ENCODE measurements around the gene NCOA1.
"Not testable (repeated sequence)": the region's sequence is repeated elsewhere in the genome, so short reads cannot be mapped to it uniquely, and the experiment has no call there.

Gene NCOA1

DNA sequence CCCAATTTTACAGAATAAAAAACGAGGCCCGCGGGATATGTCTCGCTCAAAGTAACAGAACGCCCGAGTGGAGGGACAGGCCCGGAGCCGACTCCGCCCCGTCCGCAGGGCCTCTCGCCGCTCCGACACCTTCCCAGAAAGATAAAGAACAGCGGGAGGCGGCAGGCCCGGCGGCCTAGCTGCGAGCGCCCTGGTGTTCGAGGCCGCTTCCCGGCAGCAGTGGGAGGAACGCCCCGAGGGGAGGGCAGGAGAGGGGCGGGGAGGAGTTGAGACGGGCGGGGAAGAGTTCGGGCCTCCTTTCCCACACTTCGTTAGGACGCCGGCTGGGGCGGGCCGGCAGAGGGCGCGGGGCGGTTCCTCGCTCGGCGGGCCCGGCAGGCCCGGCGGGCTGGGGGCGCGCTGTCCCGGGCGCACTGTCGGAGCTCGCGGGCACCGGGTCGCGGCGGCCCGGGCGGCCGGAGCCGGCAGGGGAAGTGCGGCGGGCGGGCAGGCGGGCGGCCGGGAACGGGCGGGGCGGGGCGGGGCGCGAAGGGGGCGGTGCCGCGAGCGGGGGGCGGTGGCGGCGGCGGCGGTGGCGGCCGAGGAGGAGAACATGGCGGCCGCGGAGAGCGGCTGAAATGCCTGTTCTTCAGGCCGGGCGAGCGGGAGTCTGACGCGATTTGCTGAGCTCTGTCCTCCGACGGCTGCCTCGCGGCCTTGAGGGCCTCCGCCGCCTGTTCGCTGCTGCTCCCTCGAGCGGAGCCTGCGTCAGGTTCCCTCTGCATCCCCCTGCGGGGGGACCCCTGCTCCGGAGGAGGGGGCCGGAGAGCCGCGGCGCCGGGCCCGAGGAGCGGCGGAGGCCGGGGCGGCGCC lies at the start of gene NCOA1:
NCOA1 (plus strand) TSS at position 565 of the 852 bp plus-strand sequence. CDS start 167,424 bp downstream, outside the sequence.
- DNase-seq (ENCODE audit: low read depth): peak; percentile 78

DNA sequence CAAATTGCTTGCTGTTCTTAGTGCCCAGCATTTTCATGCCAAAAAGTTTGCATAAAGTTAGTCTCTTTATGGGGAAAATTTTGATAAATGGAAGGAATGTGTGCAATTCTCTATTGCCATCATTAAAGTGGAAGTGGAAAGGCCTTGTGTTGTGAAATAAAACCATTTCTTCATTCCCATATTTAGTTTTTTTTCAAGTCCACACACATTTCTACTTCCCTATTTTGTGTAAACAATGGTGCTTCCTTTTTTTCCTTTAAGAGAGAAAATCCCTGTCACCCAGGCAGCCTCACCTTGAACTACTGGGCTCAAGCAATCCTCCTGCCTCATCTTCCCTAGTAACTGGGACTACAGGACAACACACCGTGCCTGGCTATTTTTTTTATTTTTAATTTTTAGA lies 42.3 kb upstream of the NCOA1 start:
- no peak for DNase-seq (ENCODE audit: low read depth)

DNA sequence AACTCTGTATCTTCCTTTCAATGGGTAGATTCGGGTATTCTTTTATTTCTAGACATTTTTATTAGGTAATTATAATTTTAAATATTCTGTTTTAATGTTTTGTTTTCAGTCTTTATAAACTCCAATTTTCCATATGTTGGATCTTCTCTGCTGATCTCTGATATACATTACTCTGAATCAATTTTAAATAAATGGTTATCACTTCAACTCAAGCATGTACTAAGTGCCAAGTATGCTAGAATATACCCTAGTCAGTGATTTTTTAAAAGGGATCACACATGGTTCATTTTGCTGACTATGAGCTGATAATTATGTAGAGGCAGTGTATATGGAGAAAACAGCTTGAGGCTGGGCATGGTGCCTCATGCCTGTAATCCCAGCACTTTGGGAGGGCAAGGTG lies 41.7 kb upstream of the NCOA1 start:
- no peak for DNase-seq (ENCODE audit: low read depth)

DNA sequence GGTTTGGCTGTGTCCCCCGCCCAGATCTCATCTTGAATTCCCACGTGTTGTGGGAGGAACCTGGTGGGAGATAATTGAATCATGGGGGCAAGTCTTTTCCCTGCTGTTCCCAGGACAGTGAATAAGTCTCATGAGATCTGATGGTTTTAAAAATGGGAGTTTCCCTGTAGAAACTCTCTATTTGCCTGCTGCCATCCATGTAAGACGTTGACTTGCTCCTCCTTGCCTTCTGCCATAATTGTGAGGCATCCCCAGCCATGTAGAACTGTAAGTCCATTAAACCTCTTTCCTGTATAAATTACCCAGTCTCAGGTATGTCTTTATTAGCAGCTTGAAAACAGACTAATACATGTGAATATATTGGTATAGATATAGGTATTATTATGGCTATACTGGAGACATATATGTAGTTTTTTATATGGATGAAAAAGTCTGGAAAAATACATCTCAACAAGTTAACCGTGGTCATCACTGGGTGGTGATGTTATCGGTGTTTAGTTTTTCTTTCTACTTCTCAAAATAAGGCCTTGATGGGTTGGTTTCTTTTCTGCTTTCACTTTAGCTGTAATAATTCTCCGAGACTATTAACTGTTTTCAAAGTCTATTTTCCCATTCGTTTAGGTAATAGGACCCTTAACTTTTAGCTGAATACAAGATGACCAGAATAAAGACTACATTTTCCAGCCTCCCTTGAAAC lies 39.1 kb upstream of the NCOA1 start:
- DNase-seq (ENCODE audit: low read depth): no peak

DNA sequence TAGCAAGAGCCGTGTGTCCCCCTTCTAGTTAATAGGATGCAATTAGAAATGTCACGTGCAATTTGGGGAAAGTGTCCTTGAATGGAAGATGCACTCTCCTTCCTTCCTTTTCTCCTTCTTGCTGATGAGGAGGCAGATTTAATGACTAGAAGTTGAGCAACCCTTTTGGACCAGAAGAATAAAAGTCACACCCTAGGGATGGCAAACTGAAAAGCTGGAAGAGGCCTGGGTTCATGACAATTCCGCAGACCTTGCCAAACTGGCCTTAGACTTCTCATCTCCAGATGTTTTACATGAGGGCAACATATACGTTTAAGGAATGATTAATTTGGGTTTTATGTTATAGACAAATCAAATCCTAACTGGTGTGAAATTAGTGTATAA lies 38.6 kb upstream of the NCOA1 start:
- no peak for DNase-seq (ENCODE audit: low read depth)

DNA sequence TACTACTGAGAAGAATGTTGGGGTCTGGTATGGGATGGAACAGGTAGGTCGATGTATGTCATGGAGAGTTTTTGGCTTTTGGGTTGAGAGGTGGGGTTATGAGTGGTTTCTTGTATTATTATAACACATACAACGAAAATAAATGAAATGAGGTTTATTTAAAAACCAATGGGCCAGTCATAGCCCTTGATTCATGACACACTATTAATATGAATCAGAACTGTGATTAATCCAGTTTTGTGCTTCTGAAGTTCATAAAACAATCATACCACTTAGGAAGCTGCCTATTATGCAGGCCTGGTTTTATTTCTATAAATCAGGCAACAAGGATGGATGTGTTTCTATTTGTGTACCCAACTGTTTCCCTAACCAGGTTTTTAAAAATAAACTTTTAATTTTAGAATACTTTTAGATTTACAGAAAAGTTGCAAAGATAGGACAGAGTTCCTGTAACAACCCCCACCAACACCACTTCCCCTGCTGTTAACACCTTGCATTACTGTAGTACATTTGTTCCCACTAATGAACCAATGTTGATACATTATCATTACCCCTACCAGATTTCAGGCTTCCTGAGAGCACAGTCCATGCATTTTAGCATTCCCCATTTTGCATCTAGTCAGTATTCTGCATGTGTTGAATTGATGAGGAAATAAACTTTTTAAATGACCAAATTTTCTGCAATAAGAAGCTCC lies 37.5 kb upstream of the NCOA1 start:
- DNase-seq (ENCODE audit: low read depth): no peak

DNA sequence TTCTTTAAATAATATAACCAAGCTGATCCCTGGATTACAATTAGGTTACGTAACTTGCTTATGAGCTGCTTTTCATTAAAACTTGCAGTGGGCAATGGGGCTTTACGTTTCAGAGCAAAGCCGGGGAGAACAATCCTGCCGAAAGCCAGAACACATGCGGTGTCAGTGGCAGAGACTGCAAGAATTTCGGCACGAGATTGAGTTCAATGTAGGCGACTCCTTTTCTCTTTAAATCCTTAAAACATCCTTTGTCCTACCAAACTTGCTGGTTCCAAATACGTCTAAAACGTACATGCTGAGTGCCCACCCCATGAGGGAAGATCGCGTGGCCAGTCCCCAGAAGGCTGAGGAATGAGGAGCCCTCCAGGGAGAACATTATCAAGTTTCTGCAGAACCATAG lies 36.8 kb upstream of the NCOA1 start:
- DNase-seq (ENCODE audit: low read depth): no peak

DNA sequence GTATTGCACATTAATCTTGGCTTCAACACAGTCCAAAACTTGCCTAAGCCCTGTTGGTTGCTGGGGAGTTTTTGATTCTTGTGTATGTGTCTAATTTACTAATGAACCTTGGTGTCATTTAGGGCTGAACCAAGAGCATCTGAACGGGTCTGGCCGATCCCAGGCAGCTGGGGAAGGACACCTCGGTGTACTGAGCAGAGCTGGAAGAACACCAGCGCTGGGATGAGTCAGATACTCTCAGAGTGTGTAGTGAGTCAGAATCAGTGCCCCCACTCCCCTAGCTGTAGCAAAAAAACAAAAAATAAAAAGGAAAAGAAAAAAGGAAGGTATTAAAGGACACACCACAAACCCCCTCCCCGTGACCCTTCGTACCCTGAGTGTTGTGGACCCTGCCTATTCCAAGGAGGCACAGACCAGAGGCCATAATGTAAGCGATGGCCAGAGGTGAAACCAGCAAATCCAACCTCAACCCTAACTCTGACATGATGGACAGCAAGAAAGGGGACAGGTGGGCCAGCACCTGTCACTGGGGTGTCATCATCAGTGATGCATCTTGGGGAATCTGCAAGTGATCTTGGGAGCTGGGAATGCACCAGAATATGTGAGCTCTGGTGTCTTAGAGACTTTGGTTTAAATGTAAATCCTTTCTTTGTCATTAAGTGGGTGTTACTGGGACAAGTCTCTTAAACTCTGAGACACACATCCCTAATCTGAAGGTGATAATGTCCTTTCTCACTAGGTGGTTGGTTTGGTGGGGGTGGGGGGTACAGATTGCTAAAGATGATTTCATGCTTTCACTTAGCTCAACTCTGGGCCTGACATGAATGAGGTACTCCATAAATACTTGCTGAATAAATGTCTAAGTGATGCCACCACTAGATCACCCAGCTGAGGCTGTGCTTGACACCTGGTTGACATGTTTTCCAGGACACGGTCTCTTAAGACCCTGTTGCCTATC lies 34.2 kb upstream of the NCOA1 start:
- DNase-seq (ENCODE audit: low read depth): no peak

DNA sequence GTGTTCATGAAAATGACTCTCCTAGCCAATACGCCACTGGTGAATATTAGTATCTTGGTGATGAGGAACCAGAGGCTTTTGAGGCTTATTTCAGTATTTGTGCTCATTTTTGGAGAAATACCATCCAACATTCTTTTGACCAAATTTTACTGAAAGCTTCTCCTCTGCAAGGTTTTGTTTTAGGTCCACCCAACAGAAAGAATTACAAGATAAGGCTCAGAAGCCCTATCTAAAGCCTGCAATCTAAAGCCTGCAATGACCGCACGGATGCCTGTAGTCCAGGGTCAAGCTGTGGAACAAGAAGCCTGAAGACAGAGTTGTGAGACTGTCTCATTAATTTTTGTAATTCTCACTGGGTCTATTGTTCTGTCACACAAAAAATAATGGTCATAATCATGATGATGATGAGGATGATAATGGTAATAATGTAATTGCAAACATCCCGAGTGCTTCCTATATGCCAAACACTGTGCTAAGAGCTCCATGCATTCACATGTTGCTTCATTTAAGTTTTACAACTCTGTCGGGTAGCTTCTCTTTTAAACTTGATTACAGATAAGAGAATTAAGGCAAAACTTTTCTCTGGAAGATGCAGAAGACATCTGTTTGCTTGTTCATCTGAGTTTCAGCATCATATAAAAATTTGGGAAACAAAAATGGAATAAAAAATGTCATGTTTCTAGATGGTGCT lies 33.2 kb upstream of the NCOA1 start:
- no peak for DNase-seq (ENCODE audit: low read depth)

DNA sequence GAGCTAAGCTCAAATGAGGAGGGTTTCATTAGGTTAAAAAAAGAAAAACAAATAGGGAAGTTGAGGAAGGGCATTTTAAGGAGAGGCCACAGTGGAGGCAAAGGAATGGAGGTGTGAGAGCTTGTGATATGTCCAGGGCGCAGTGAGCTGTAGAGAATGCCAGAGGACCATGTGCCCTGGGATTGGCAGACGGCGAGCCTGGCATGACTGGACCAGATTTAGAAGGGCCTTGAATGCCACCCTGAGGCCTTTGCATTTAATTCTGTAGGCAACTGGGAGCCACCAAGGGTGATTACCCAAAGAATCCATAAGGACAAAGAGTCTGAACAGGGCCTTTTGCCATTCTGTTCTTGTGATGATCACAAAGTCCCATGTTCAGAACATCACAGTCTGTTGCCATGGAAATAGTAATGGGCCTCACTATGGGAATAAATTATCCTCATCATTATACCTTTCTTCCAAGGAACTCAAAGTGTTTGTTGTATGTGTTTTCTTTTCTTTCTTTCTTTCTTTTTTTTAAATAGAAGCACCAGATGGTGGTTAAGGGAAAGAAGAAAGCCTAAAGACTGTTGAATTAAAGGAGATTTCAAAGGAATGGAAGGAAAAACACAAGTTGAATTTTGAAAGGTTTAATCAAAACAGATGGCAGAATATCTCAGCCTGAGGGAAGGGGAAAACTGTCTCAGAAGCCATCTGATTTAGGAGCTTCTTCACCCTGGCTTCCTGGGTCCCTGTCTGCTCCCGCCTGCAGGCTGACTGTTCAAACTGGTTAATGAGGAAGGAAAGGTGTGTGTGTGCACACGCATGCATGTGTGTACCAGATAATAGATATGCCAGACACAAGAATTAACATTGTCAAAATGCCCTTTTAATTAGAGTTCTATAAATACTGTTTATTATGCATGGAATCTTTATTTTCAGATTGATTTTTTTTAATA lies 31.6 kb upstream of the NCOA1 start:
- no peak for DNase-seq (ENCODE audit: low read depth)

DNA sequence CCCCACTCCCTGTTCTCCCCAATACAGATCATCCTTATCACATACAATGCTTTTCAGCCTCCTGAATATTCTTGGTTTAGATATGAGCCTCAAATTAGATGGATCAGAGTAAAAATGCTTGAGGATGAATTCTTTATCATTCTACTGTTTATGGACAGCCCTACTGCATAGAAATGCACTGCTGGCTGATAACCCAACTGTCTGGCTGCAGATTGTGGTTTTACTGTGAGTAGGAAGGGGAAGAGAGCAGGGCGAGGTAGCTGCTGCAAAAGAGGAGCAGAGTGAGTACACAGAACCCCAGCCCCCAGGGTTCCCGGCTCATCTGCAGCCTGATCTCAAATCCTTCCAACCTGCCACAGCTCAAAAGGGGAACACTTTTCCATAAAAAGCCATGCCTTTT lies 29.4 kb upstream of the NCOA1 start:
- DNase-seq (ENCODE audit: low read depth): no peak

DNA sequence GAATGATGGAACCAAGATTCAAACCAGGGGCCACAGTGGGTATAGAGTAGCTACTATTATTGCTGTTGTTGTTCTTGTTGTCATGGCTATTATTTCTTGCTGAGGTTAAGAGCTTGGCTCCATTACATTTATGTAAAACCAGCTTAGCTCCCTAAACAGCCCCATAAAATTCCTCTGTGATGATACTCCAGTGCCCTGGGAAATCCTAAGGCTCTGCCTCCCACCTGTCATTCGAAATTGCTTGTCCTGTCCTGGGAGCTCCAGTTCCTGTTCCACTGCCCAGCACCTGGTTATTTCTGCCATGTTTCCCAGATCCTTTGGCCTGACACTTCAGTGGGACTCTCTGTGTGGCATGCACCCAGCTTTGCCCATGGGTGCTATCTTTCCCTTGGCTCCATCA lies 27.8 kb upstream of the NCOA1 start:
- no peak for DNase-seq (ENCODE audit: low read depth)

DNA sequence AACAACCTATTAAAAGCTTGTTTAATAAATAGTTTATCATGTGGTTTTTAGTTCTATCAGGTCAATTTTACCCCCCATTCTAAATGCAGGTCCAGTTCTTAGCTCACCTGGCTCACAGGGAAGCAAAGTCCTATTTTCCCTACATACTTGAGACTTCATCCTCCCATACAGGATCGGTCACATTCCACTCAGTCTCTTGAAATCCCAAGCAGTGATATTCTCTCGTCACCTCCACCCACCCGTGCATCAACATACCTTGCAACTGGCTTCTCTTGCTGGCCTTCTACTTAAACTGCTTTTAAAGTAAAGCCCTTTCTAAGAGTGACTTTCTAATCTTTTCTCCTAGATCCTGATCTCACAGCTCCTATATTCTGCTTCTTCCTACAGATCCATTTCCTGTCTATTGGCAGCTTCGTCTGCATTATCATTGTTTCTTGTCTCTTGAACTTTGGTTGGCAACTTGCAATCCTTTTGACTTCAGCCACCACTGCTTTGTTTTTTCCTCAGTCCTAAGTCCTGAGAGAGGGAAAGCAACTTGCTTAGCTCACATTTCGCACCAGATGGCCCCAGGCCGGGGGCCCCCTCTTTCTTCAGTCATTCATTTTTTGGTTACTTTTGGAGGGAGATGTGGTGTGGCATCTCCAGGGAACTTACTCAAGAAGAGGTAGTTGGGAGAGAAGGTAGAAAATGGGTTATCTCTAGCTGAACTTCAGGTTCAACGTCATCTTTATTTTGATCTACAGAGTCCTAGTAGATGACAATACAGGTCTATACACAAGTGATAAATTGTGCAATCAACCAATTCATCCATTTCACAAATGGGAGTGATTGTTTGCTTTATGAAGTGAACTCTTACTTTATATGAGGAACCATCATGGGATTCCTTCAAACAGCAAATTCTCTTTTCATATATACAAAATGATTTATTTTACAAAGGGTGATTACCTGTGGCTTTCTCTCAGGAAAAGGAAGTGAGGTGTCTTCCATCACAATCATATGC lies 23.9 kb upstream of the NCOA1 start:
- DNase-seq (ENCODE audit: low read depth): no peak

DNA sequence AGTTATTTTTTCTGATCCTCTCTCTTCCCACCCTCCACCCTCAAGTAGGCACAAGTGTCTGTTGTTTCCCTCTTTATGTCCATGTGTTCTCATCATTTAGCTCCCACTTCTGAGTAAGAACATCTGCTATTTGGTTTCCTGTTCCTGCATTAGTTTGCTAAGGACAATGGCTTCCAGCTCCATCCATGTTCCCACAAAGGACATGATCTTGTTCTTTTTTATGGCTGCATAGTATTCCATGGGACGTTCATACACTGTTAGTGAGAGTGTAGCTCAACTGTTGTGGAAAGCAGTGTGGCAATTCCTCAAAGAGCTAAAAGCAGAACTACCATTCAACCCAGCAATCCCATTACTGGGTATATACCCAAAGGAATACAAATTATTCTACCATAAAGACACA lies 22.6 kb upstream of the NCOA1 start:
- DNase-seq (ENCODE audit: low read depth): not testable (repeated sequence)

DNA sequence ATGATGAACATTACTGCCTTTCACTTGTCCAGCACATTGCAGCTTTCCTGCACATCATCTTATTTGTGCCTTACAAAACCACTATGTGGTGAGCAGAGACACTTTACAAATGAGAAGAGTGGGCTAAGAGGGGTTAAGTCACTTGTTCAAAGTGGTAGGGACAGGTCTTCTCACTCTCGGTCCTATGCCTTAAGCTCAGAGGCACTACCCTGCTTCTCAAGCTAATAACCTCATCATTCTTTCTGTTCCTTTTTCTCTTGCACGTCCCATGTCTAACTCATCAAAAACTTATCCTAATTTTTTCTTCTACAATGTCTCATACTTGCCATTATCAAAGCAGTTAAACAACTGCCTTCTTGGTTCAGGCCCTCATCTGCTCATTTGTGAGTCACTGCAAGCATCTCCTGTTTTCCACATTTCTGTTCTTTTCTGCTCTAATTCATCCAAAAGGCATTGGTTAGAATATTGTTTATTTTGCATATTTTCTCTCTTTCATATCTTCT lies 21.9 kb upstream of the NCOA1 start:
- no peak for DNase-seq (ENCODE audit: low read depth)

DNA sequence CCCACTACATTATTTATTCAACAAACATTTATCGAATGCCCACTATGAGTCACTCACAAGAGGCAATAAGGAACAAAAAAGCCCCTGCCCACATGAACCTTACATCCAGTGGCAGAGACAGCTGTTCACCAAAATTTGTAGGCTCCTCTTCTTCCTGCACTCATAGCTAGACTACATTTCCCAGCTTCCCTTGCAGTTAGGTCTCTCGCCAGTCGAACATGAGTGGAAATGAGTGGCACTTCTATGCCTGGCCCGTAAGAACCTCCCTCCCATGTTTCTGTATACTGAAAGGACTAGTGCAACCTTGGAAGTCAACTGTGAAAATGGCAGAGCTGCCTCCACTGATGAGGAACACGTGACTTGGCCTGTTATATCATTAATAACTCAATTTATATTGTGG lies 19.4 kb upstream of the NCOA1 start:
- DNase-seq (ENCODE audit: low read depth): no peak

DNA sequence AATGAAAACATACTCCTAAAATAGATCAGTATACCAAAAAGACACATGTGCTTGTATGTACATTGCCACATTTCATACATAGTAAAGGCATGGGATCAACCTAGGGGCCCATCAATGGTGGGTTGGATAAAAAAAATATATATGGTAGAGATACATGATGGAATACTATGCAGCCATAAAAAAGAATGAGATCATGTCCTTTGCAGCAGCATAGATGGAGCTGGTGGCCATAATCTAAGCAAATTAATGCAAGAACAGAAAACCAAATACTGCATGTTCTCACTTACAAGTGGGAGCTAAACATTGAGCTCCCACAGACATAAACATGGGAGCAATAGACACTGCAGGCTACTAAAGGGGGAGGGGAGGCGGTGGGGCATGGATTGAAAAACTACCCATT lies 18.6 kb upstream of the NCOA1 start:
- no peak for DNase-seq (ENCODE audit: low read depth)

DNA sequence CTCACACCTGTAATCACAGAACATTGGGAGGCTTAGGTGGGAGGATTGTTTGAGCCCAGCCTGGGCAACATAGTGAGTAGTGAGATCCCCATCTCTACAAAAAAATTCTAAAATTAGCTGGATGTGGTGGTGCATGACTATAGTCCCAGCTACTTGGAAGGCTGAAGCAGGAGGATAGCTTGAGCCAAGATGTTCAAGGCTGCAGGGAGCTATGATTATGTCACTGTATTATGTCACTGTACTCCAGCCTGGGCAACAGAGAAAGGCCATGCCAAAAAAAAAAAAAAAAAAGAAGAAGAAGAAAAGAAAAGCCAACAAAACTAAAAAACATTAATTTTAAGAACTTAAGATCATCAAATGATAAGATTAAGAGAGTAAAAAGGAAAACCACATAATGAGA lies 17.4 kb upstream of the NCOA1 start:
- DNase-seq (ENCODE audit: low read depth): no peak

DNA sequence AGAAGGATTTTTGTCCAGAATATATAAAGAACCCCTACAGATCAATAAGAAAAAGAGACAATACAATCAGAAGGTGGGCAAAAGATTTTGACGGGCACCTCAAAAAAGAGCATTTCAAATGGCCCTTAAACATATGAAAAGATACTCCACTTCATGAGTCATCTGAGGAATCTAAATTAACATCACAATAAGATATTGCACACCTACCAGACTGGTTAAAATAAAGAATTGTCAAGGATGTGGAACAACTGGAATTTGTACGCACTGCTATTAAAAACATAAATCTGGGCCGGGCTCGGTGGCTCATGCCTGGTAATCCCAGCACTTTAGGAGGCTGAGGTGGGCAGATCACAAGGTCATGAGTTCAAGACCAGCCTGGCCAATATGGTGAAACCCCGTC lies 17.0 kb upstream of the NCOA1 start:
- DNase-seq (ENCODE audit: low read depth): no peak

Measured in activated T-cell treated with anti-CD3 and anti-CD28 coated beads for 1 hour (primary cell).